Lower leg skin (tissue), 4 donors: ENCODE data around the gene SPON1. TPM values are rescaled to one million over a fixed set of nuclear protein-coding genes. Genes with fewer than 3 reads are reported as not detected.

Experiments
- DNase-seq, 2 donors: peaks; one replicate each; pipeline ENCODE4 v3.0.0-alpha.2; 2019; ENCODE audit warnings: low spot score in 2 of 2
- H3K4me3 ChIP-seq: fragments of 200-600 bp; sonication (generic); 2 replicates; pipeline ENCODE4 v1.5.1; 2017; ENCODE audit warnings: mild to moderate bottlenecking, low read depth; ENCODE audit not compliant: poor library complexity, severe bottlenecking
- POLR2A ChIP-seq, 2 donors: fragments of 450-650 bp; IDR thresholded peaks; one replicate each; pipeline ENCODE4 v1.6.1; 2016 to 2017; ENCODE audit warnings: antibody characterized with exemption in 2 of 2, mild to moderate bottlenecking in 1 of 2, moderate library complexity in 1 of 2
- WGBS, 2 donors: methylation state at CpG; one replicate each; pipeline ENCODE4 v1.1.5; 2018; 5-methylcytosine and 5-hydroxymethylcytosine counted together
- intact Hi-C: fragments of 100-400 bp; cut with DNase I; formaldehyde crosslinking; loops from one replicate; pipeline ENCODE4 v1.15.0; 2023; ENCODE audit warnings: low total_unique reads
- total RNA-seq, 4 donors: library from RNA; depleted of rRNA; stranded (reverse); fragments of >200 nt; gene quantifications; one replicate each; pipeline ENCODE4 v1.1.0, GENCODE V29; 2016
- TF ChIP-seq, protein P1 (sequence below), 3 donors: fragments of 450-650 bp; IDR thresholded peaks; one replicate each; pipeline ENCODE4 v1.5.1; 2016; ENCODE audit warnings: antibody characterized with exemption in 3 of 3, mild to moderate bottlenecking in 3 of 3, moderate library complexity in 2 of 3

Gene SPON1
- total RNA-seq, 4 donors from 2014 or later: 3.8 to 12.3 (median 5.1) TPM

GRCh38 chr11:14093065-14093464, 130.5 kb downstream of the SPON1 start:
- DNase-seq: no peak
- intact Hi-C loops: no loop called here
- 0 to 36% methylated on average over 1 of the region's 1 CpG for WGBS, 2 donors
- H3K4me3 ChIP-seq: no peak overlapping the region
- TF ChIP-seq POLR2A (IDR thresholded peaks at IDR 0.05): no peak
- TF ChIP-seq, protein P1, sequence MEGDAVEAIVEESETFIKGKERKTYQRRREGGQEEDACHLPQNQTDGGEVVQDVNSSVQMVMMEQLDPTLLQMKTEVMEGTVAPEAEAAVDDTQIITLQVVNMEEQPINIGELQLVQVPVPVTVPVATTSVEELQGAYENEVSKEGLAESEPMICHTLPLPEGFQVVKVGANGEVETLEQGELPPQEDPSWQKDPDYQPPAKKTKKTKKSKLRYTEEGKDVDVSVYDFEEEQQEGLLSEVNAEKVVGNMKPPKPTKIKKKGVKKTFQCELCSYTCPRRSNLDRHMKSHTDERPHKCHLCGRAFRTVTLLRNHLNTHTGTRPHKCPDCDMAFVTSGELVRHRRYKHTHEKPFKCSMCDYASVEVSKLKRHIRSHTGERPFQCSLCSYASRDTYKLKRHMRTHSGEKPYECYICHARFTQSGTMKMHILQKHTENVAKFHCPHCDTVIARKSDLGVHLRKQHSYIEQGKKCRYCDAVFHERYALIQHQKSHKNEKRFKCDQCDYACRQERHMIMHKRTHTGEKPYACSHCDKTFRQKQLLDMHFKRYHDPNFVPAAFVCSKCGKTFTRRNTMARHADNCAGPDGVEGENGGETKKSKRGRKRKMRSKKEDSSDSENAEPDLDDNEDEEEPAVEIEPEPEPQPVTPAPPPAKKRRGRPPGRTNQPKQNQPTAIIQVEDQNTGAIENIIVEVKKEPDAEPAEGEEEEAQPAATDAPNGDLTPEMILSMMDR (IDR thresholded peaks at IDR 0.05): no peak

DNA sequence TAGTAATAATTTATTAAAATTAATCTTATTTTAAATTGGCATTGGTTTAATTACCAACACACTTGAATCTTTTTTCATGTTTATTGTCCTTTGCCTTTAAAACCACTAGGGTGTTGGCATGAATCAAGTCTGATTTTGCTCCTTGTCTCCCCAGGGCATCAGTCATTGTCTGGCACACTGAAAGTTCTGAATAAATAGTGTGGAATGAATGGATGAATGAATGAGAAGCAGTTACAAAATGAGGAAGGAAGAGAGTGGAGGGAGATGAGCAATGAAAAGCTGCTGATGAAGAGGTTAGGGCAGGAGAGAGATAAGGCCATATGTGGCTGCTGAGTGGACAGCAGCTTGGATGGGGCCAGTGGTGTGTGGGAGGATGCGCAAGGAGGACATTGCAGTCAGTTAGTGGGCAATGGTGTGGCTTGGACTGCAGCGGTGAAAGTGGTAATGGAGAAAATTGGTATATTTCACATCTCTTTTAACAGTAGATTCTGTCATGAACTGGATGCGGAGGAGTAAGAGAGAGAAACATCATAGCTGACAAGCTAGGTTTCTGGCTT, 132.0 kb downstream of the SPON1 start:
- no peak overlapping the region for H3K4me3 ChIP-seq
- DNase-seq: no peak
- TF ChIP-seq, protein P1 (IDR thresholded peaks at IDR 0.05): no peak
- no peak for TF ChIP-seq POLR2A (IDR thresholded peaks at IDR 0.05)
- 97% methylated on average over 3 of the region's 3 CpGs for WGBS, 2 donors
- intact Hi-C loops: no loop called here

- 44 to 70% methylated on average over 1 of the region's 1 CpG for WGBS, 2 donors
- no peak for DNase-seq
- H3K4me3 ChIP-seq: no peak overlapping the region
- TF ChIP-seq, protein P1 (IDR thresholded peaks at IDR 0.05): no peak
- TF ChIP-seq POLR2A (IDR thresholded peaks at IDR 0.05): no peak
- intact Hi-C loops: no loop called here
Measured at GRCh38 chr11:14095882-14096281, 133.4 kb downstream of the SPON1 start.

- no peak overlapping the region for H3K4me3 ChIP-seq
- TF ChIP-seq POLR2A (IDR thresholded peaks at IDR 0.05): no peak
- TF ChIP-seq, protein P1 (IDR thresholded peaks at IDR 0.05): no peak
- intact Hi-C loops: no loop called here
- DNase-seq: no peak
Measured at GRCh38 chr11:14096606-14097005, 134.1 kb downstream of the SPON1 start.

- intact Hi-C loops: no loop called here
- DNase-seq: no peak
- no peak overlapping the region for H3K4me3 ChIP-seq
- TF ChIP-seq POLR2A (IDR thresholded peaks at IDR 0.05): no peak
- TF ChIP-seq, protein P1 (IDR thresholded peaks at IDR 0.05): no peak
Measured at GRCh38 chr11:14101388-14101787, 138.9 kb downstream of the SPON1 start.

GRCh38 chr11:14102766-14103165, 140.2 kb downstream of the SPON1 start:
- WGBS, 2 donors: 95 to 99% methylated on average over 4 of the region's 4 CpGs
- intact Hi-C loops: no loop called here
- no peak overlapping the region for H3K4me3 ChIP-seq
- TF ChIP-seq, protein P1 (IDR thresholded peaks at IDR 0.05): no peak
- no peak for TF ChIP-seq POLR2A (IDR thresholded peaks at IDR 0.05)
- DNase-seq: no peak
